D721Med (cell line): ENCODE measurements around the gene KRT76.

Experiments used
- DNase-seq: peaks from one replicate; pipeline ENCODE4 v3.0.0; 2011; ENCODE audit warnings: low spot score; ENCODE audit not compliant: insufficient read length
- FAIRE-seq: peaks from 2 replicates; lab custom pipeline; 2011; peaks lifted over from hg19 to GRCh38; lab: Jason Lieb, UNC
- TF ChIP-seq, protein P1 (sequence below): IDR thresholded peaks from 2 replicates; pipeline ENCODE4 v1.5.1; 2012; ENCODE audit warnings: mild to moderate bottlenecking, control low read depth; ENCODE audit not compliant: insufficient read depth; ENCODE audit errors: missing control alignments

Gene KRT76

DNA sequence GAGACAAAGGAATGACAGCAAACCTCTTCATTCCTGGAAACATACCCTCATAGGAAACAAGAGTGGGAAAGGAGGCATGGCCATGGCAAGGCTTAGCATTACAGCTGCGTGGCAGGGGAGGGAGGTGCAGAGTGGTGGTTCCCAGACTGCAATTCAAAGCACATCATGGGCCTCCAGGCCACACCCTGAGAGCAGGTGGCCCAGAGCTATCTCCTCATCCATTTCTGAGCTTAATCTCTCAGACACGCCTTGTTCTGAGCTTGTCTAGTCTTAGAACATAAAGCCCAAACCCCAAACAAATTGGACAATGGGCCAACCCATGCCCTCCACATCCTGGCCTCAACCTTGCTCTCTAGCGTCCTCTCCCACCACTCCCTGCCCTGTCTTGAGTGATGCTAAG lies 24.6 kb upstream of the KRT76 start:
- DNase-seq = no peak
- no peak for FAIRE-seq
- TF ChIP-seq, protein P1, sequence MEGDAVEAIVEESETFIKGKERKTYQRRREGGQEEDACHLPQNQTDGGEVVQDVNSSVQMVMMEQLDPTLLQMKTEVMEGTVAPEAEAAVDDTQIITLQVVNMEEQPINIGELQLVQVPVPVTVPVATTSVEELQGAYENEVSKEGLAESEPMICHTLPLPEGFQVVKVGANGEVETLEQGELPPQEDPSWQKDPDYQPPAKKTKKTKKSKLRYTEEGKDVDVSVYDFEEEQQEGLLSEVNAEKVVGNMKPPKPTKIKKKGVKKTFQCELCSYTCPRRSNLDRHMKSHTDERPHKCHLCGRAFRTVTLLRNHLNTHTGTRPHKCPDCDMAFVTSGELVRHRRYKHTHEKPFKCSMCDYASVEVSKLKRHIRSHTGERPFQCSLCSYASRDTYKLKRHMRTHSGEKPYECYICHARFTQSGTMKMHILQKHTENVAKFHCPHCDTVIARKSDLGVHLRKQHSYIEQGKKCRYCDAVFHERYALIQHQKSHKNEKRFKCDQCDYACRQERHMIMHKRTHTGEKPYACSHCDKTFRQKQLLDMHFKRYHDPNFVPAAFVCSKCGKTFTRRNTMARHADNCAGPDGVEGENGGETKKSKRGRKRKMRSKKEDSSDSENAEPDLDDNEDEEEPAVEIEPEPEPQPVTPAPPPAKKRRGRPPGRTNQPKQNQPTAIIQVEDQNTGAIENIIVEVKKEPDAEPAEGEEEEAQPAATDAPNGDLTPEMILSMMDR = no peak

DNA sequence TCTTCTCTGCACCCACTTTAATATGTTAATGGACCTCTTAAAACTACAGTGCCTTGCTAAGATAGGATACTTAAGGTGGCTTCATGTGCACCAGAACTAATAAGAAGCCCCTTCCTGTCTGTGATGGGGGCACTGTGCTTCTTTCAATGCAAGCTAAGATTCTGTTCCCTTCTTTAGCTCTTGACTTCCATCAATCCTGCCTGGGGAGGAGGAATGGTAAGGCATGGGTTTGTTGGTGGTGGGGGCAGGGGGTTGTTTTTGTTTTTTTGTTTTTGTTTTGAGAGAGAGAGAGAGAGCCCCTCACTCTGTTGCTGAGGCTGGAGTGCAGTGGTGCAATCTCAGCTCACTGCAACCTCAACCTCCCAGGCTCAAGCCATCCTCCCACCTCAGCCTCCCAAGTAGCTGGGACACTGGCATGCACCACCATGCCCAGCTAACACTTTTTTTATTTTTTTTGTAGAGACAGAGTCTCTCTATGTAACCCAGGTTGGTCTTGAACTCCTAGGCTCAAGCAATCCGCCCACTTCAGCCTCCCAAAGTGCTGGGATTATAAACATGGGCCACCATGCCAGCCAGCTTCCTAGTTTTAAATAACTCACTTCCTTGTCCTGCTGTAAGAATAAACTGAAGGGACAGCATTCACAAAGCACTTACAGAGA lies 23.2 kb upstream of the KRT76 start:
- TF ChIP-seq, protein P1 = no peak
- DNase-seq (no peak), FAIRE-seq (no peak)

DNA sequence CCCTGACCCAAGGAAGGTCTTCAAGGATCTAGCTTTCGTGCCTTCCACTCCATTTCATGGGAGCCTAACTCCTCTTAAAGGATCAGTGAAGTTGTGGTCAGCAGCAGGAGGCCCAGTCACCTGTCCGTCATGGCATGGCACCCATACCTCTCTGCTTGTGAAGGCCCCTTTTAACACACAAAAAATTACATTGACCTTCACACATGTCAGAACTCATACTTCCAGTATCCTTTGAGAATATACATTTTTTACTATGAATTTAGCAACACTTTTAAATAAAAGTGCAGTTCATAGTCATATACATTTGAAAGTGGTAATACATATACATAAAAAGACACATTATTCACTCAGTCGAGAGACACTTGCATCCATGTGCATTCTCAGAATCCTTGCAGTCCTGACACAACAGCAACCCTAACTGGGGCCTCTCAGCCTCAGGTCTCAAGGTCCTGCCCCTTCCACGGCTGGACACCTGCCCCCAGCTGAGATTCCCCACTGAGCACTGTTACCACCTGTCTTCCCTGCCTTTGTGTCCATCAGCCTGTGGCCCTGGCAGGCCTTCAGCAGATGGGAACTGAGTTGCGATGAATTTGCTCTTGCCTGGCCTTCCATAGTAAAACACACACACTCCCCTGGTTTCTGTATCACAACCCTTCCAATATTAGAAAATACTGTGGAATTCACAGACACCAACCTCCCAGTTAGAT lies 22.5 kb upstream of the KRT76 start:
- no peak for FAIRE-seq
- TF ChIP-seq, protein P1 = no peak
- DNase-seq = no peak

DNA sequence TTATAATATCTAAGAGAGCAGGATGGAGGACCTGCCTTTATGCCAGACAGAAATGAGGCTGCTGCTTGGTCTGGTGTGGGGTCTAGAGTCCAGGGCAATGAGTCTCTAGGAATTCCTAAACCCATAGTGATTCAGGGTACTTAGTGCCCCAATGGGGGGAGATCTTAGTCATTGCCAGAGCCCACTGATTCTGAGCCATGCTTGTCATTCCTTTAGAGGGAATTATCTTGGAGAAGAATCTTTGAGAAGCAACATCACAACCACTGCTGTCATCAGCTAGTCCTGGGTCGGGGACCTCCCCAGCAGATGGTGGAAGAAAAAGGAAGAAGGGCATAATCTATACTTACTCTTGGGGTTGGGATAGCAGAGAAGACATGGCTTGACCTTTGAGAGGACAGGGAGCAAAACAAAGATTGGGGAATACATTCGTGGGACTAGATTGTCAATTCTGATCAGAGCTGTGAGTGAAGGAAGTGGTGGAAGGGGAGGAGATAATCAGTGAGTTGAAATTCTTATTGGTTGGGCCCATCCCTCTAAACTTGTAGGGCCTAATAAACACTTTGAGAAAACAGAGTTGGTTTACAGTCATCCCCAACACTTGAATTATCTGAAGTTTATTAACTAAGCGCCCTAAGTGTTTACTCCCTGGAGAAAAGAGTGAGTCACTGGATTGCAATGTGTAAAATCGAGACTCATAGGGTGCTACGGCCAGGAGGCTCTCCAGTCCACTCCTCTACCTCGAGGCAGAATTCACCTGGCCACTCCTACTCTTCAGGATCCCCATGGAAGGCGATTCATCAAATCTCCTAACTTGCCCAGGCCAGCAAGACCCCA lies 21.7 kb upstream of the KRT76 start:
- FAIRE-seq (no peak), DNase-seq (no peak)
- TF ChIP-seq, protein P1 = no peak

DNA sequence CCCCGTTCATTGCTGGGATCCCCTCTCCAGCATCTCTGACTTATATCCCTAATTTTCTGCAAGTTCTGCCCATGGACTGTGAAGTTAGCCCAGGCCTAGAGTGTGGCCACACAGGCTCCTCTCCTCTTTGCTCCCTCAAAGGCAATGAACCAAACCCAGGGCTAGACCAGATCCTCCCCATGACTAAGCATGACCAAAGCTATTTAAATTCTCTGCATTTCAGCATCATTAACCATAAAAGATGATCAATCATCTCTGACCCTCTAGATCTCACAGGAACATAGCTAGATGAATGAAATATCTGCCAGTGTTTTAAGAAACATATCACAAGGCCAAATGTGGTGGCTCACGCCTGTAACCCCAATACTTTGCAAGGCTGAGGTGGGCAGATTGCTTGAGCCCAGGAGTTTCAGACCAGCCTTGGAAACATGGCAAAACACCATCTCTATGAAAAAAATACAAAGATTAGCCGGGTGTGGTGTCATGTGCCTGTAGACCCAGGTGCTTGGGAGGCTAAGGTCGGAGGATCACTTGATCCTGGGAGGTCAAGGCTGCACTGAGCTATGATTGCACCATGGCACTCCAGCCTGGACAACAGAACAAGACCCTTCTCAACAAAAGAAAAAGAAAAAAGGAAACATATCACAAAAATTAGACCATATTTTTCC lies 21.0 kb upstream of the KRT76 start:
- TF ChIP-seq, protein P1 = no peak
- DNase-seq = no peak
- no peak for FAIRE-seq

DNA sequence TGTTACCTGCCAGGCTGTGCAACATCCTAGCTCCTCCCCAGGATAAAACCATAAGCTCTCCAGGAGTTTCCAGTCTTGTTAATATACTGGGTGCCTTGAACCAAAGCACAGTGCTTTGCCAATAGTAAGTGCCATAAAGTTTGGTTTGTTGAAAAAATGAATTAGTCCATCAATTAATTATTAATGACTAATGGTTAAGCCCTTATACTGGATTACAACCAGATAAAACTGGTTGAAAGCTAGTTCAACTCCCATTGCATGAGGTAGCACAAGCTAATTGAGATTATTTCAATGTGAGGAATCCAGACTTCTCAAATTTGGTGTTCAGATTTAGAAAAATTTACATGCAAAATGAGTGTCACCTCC lies 20.4 kb upstream of the KRT76 start:
- FAIRE-seq (no peak), DNase-seq (no peak)
- TF ChIP-seq, protein P1 = no peak
